T1000 (cell line): ENCODE results near the gene SPRED2.

Experiments used
- DNase-seq: peaks from one replicate; lab custom pipeline; 2025; ENCODE audit warnings: mixed read lengths; lab: John Stamatoyannopoulos, UW

Gene SPRED2

GRCh38 chr2:65386989-65387388 is 45.4 kb downstream of the SPRED2 start:
- no peak for DNase-seq

GRCh38 chr2:65386344-65386743 is 46.1 kb downstream of the SPRED2 start:
- DNase-seq = no peak

GRCh38 chr2:65383541-65384488 is 48.6 kb downstream of the SPRED2 start:
- no peak for DNase-seq

GRCh38 chr2:65382776-65383357 is 49.5 kb downstream of the SPRED2 start:
- peak; percentile 26 for DNase-seq

- DNase-seq = no peak
These were observed 50.1 kb downstream of the SPRED2 start for GRCh38 chr2:65382323-65382722.

GRCh38 chr2:65381607-65382051 is 50.8 kb downstream of the SPRED2 start:
- no peak for DNase-seq

- DNase-seq = no peak
These were observed 52.1 kb downstream of the SPRED2 start for GRCh38 chr2:65380255-65380654.

- no peak for DNase-seq
These were observed 52.7 kb downstream of the SPRED2 start for GRCh38 chr2:65379721-65380171.

GRCh38 chr2:65379223-65379622 is 53.2 kb downstream of the SPRED2 start:
- DNase-seq = no peak

- no peak for DNase-seq
These were observed 54.1 kb downstream of the SPRED2 start for GRCh38 chr2:65378290-65378689.

GRCh38 chr2:65377556-65378192 is 54.7 kb downstream of the SPRED2 start:
- DNase-seq = peak; percentile 80

- DNase-seq = no peak
These were observed 56.7 kb downstream of the SPRED2 start for GRCh38 chr2:65375723-65376122.

- no peak for DNase-seq
These were observed 57.4 kb downstream of the SPRED2 start for GRCh38 chr2:65374999-65375398.

GRCh38 chr2:65374575-65374974 is 57.8 kb downstream of the SPRED2 start:
- DNase-seq = no peak

GRCh38 chr2:65373365-65373918 is 59.0 kb downstream of the SPRED2 start:
- DNase-seq = no peak

- no peak for DNase-seq
These were observed 59.8 kb downstream of the SPRED2 start for GRCh38 chr2:65372619-65373018.

GRCh38 chr2:65371074-65371434 is 61.3 kb downstream of the SPRED2 start:
- no peak for DNase-seq

GRCh38 chr2:65370387-65371073 is 61.9 kb downstream of the SPRED2 start:
- DNase-seq = no peak

GRCh38 chr2:65369980-65370379 is 62.4 kb downstream of the SPRED2 start:
- no peak for DNase-seq

- DNase-seq = no peak
These were observed 62.8 kb downstream of the SPRED2 start for GRCh38 chr2:65369574-65369973.

- no peak for DNase-seq
These were observed 63.9 kb downstream of the SPRED2 start for GRCh38 chr2:65368468-65368867.

GRCh38 chr2:65367524-65367923 is 64.9 kb downstream of the SPRED2 start:
- peak; percentile 65 for DNase-seq
